Adrenal gland (tissue), 5 donors: ENCODE data around the gene HOXC9.

ENCODE experiments used
- POLR2A ChIP-seq, 2 donors: fragments of 450-650 bp; IDR thresholded peaks; one replicate each; pipeline ENCODE4 v1.6.1; 2017; ENCODE audit warnings: antibody characterized with exemption in 2 of 2, mild to moderate bottlenecking in 2 of 2, moderate library complexity in 1 of 2
- TF ChIP-seq, protein P1 (sequence below), 6 experiments: fragments of 450-650 bp in 4 of 6; fragments of 200-600 bp in 2 of 6; sonication (generic) in 1 of 6; IDR thresholded peaks; 1 replicate in 5 of 6; 2 replicates in 1 of 6; pipeline versions ENCODE4 v1.5.1 to v1.8.0; 2016 to 2021; ENCODE audit warnings: antibody characterized with exemption in 6 of 6, mild to moderate bottlenecking in 2 of 6, moderate library complexity in 1 of 6
- donor health status: DM: no; HTN: no; CAD: no.

GRCh38 chr12:54007538-54008259 lies 7.7 kb downstream of the HOXC9 start:
- TF ChIP-seq, protein P1, sequence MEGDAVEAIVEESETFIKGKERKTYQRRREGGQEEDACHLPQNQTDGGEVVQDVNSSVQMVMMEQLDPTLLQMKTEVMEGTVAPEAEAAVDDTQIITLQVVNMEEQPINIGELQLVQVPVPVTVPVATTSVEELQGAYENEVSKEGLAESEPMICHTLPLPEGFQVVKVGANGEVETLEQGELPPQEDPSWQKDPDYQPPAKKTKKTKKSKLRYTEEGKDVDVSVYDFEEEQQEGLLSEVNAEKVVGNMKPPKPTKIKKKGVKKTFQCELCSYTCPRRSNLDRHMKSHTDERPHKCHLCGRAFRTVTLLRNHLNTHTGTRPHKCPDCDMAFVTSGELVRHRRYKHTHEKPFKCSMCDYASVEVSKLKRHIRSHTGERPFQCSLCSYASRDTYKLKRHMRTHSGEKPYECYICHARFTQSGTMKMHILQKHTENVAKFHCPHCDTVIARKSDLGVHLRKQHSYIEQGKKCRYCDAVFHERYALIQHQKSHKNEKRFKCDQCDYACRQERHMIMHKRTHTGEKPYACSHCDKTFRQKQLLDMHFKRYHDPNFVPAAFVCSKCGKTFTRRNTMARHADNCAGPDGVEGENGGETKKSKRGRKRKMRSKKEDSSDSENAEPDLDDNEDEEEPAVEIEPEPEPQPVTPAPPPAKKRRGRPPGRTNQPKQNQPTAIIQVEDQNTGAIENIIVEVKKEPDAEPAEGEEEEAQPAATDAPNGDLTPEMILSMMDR (IDR thresholded peaks at IDR 0.05) = no peak
- TF ChIP-seq POLR2A (IDR thresholded peaks at IDR 0.05) = no peak
